Measurements from ENCODE around the gene TGOLN2.
A peak's percentile ranks its signal among the peaks of the same experiment; 100 is the strongest.
"Not testable (repeated sequence)": the region's sequence is repeated elsewhere in the genome, so short reads cannot be mapped to it uniquely, and the experiment has no call there.

TGOLN2 gene

DNA sequence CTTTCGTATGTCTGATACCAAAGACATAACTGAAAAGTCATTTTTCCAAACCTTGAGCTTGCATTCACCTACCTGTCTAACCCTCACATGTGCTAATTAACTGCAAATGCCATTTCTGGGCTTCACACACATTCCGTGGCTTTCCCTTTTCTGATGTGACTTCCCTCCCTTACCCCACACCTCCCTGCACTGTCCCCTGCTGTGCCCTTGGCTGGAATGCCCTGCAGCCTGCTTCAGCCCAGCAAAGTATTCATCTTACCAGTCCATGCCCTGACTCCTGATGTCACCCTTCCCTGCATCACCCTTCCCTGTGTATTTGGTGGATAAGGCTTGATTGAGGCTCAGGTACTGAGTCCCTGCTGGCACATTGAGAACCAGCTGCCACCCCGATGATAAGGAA, 14.4 kb upstream of the TGOLN2 start:
- Mint-ChIP-seq H3K4me1 (peaks cover 13% of the 10 kb centered on the region), H3K36me3 (ENCODE audit: low read depth) (no peaks in the 10 kb centered on the region), H3K27me3 (ENCODE audit: low read depth, poor library complexity) (peaks cover 9% of the 10 kb centered on the region), H3K9me3 (no peaks in the 10 kb centered on the region), H3K27ac (peak overlapping the region; percentile 42), H3K4me3 (no peak overlapping the region)
- TF ChIP-seq, protein P1, sequence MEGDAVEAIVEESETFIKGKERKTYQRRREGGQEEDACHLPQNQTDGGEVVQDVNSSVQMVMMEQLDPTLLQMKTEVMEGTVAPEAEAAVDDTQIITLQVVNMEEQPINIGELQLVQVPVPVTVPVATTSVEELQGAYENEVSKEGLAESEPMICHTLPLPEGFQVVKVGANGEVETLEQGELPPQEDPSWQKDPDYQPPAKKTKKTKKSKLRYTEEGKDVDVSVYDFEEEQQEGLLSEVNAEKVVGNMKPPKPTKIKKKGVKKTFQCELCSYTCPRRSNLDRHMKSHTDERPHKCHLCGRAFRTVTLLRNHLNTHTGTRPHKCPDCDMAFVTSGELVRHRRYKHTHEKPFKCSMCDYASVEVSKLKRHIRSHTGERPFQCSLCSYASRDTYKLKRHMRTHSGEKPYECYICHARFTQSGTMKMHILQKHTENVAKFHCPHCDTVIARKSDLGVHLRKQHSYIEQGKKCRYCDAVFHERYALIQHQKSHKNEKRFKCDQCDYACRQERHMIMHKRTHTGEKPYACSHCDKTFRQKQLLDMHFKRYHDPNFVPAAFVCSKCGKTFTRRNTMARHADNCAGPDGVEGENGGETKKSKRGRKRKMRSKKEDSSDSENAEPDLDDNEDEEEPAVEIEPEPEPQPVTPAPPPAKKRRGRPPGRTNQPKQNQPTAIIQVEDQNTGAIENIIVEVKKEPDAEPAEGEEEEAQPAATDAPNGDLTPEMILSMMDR (IDR thresholded peaks at IDR 0.05), result no peak
- no peak for DNase-seq

DNA sequence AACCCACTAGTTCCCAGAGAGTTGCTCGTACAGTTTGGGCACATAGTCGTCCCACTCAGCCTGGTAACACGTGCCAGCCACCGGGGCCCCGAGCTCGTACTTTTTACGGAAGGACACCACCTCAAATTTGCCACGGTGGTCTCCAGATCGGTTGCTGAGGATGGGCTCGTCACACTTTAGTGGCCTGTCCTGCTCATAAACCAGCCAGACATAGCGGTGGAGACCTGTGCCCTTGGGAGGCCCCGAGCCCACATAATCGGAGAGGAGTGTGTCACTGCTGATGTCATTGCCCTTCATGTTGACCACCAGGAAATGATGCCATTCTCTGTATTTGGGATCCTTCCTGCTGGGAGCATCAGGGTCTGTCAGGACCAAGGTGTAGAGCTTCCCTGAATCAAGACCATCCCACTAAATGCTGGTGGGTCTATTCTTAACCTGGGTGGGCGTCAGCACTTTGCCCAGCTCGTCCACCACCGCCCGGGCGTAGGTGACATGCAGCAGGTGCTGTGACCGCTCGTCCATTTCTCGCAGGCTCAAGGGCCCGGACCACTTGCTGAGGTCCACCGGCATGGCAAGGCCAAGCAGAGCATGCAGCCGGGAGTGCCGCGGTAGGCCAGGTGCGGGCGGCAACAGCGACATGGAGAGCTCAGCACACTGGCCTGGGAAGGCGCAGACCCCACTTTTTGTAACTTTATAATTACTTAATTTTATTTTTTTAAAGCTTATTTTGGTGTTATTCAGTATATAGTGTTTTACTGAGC, 13.7 kb upstream of the TGOLN2 start:
- peaks cover 13% of the 10 kb centered on the region for H3K4me1 Mint-ChIP-seq
- TF ChIP-seq, protein P1 (IDR thresholded peaks at IDR 0.05), result no peak
- no peak overlapping the region for H3K4me3 Mint-ChIP-seq
- H3K9me3 Mint-ChIP-seq, result no peaks in the 10 kb centered on the region
- H3K27ac Mint-ChIP-seq, result no peak overlapping the region
- DNase-seq, result no peak
- no peaks in the 10 kb centered on the region for H3K36me3 Mint-ChIP-seq (ENCODE audit: low read depth)
- peaks cover 9% of the 10 kb centered on the region for H3K27me3 Mint-ChIP-seq (ENCODE audit: low read depth, poor library complexity)

DNA sequence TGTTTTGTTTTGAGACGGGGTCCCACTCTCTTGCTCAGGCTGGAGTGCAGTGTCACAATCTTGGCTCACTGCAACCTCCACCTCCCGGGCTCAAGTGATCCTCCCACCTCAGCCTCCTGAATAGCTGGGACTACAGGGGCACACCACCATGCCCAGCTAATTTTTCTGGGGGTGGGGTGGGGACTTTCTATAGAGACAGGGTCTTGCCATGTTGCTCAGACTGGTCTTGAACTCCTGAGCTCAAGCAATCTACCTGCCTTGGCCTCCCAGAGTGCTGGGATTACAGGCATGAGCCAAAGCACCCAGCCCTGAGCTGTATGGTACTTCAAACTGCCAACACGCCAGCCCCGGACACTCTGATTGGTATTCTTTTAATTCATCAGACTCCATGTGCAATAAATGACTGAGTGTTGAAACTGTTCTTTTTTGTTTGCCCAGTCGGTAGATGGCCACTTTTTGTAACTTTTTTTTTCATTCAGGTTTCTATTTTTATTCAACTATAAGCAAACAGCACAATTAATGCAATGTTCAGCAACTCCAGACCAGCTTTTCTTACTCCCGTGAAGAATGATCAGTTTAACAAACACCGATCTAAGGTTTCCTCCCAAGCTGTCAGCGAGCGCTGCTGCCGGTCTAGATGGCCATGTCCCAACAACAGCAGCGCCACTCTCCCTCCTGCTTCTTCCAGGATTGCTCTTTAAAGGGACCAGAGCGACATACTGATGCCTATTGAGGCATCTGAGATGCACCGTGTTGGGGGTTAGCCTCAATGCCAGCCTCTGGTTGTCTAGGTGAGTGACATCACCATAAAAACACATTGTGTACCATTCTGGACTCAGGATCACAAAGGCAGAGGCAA, 12.5 kb upstream of the TGOLN2 start:
- DNase-seq, result no peak
- Mint-ChIP-seq H3K4me3 (no peak overlapping the region), H3K27ac (no peak overlapping the region), H3K9me3 (no peaks in the 10 kb centered on the region), H3K4me1 (peaks cover 8% of the 10 kb centered on the region), H3K36me3 (ENCODE audit: low read depth) (no peaks in the 10 kb centered on the region), H3K27me3 (ENCODE audit: low read depth, poor library complexity) (peaks cover 9% of the 10 kb centered on the region)
- TF ChIP-seq, protein P1 (IDR thresholded peaks at IDR 0.05), result no peak

- Mint-ChIP-seq H3K27me3 (ENCODE audit: low read depth, poor library complexity) (peaks cover 8% of the 10 kb centered on the region), H3K27ac (no peak overlapping the region), H3K36me3 (ENCODE audit: low read depth) (no peaks in the 10 kb centered on the region), H3K4me3 (no peak overlapping the region), H3K9me3 (peaks cover 16% of the 10 kb centered on the region), H3K4me1 (no peaks in the 10 kb centered on the region)
- TF ChIP-seq, protein P1 (IDR thresholded peaks at IDR 0.05), result no peak
- no peak for DNase-seq
Observed at GRCh38 chr2:85334928-85335327, 7.1 kb upstream of the TGOLN2 start.

GRCh38 chr2:85333877-85334276, 6.1 kb upstream of the TGOLN2 start:
- not testable (repeated sequence) for H3K27ac Mint-ChIP-seq

DNA sequence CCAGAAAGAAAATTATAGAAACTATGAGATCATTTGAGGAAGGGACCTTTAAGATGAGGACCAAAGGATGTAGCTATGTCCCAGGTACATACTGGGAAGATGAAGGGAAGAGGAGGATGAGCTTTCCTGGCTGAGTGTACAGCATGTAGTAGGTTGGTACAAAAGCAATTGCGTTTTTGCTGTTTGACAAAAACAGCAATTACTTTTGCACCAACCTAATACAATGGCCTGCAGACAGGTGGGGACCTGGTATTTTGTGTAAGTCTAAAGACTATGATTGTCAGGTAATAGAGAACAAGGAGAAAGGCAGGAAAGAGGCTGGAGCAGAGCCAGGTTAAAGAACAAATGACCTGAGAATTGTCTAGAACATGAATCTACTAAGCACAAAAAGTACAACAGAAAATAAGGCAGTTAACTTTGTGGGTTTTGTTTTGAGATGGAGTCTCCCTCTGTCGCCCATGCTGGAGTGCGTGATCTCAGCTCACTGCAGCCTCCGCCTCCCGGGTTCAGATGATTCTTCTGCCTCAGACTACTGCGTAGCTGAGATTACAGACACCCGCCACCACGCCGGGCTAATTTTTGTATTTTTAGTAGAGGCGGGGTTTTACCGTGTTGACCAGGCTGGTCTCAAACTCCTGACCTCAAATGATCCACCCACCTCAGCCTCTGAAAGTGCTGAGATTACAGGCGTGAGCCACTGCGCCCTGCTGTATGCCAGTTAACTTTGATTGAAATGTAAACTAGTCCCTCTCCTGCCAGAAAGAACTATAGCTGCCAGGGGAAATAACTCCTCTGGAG, 3.2 kb upstream of the TGOLN2 start:
- TF ChIP-seq, protein P1 (IDR thresholded peaks at IDR 0.05), result no peak
- DNase-seq, result no peak
- peaks cover 16% of the 10 kb centered on the region for H3K9me3 Mint-ChIP-seq
- peaks cover 5% of the 10 kb centered on the region for H3K27me3 Mint-ChIP-seq (ENCODE audit: low read depth, poor library complexity)
- no peak overlapping the region for H3K27ac Mint-ChIP-seq
- peaks cover 30% of the 10 kb centered on the region for H3K4me1 Mint-ChIP-seq
- H3K4me3 Mint-ChIP-seq, result no peak overlapping the region
- no peaks in the 10 kb centered on the region for H3K36me3 Mint-ChIP-seq (ENCODE audit: low read depth)

More at GRCh38 chr2:85333877-85334276, 6.1 kb upstream of the TGOLN2 start:
- H3K4me1 Mint-ChIP-seq; H3K4me3 Mint-ChIP-seq; H3K36me3 Mint-ChIP-seq (ENCODE audit: low read depth); DNase-seq; H3K27me3 Mint-ChIP-seq (ENCODE audit: low read depth, poor library complexity): not testable (repeated sequence)
- H3K9me3 Mint-ChIP-seq, result peaks cover 16% of the 10 kb centered on the region

DNA sequence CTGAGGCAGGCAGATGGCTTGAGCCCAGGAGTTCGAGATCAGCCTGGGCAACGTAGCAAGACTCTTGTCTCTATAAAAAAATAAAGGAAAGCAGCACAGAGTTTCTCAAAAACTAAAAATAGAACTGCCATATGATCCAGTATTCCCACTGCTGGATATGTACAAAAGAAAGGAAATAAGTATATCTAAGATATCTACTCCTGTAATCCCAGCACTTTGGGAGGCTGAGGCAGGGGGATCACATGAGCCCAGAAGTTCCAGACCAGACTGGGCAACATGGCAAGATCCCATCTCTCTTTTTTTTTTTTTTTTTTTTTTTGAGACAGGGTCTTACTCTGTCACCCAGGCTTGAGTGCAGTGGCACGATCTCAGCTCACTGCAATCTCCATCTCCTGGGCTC, 1.9 kb upstream of the TGOLN2 start:
- H3K4me1 Mint-ChIP-seq, result peaks cover 43% of the 10 kb centered on the region

More for the DNA sequence above, 1.9 kb upstream of the TGOLN2 start:
- not testable (repeated sequence) for H3K36me3 Mint-ChIP-seq (ENCODE audit: low read depth); H3K27me3 Mint-ChIP-seq (ENCODE audit: low read depth, poor library complexity); H3K27ac Mint-ChIP-seq; DNase-seq
- peak overlapping the region; percentile 31 for H3K4me3 Mint-ChIP-seq
- peaks cover 12% of the 10 kb centered on the region for H3K9me3 Mint-ChIP-seq

Data from nephron progenitor cell (in vitro differentiated cells).